KMS-11 (cell line): ENCODE data around the gene C4orf50.

Source experiments
- H2AFZ ChIP-seq: fragments of 200-600 bp; sonication (generic); 2 replicates; pipeline ENCODE4 v1.6.1; 2016; ENCODE audit warnings: antibody characterized with exemption, mixed run types, low read depth
- H3K27ac ChIP-seq: fragments of 200-600 bp; sonication (generic); 2 replicates; pipeline ENCODE4 v1.6.1; 2016; ENCODE audit warnings: mild to moderate bottlenecking, mixed run types
- H3K27me3 ChIP-seq: fragments of 200-600 bp; sonication (generic); 2 replicates; pipeline ENCODE4 v1.6.1; 2017; ENCODE audit warnings: mild to moderate bottlenecking, low read depth, mixed run types, moderate library complexity; ENCODE audit not compliant: insufficient read depth
- H3K36me3 ChIP-seq: fragments of 200-600 bp; sonication (generic); 2 replicates; pipeline ENCODE4 v1.6.1; 2017; ENCODE audit warnings: mild to moderate bottlenecking, mixed run types; ENCODE audit not compliant: insufficient read depth
- H3K4me1 ChIP-seq: fragments of 200-600 bp; sonication (generic); 2 replicates; pipeline ENCODE4 v1.6.1; 2016; ENCODE audit warnings: mild to moderate bottlenecking, low read depth, mixed run types; ENCODE audit not compliant: poor library complexity, severe bottlenecking
- H3K4me2 ChIP-seq: fragments of 200-600 bp; sonication (generic); 2 replicates; pipeline ENCODE4 v1.7.0; 2016; ENCODE audit warnings: mild to moderate bottlenecking, mixed run types
- H3K4me3 ChIP-seq: fragments of 200-600 bp; sonication (generic); IDR thresholded peaks from 2 replicates; pipeline ENCODE4 v1.6.1; 2017; ENCODE audit warnings: low read depth, low read length, mixed read lengths; ENCODE audit not compliant: insufficient read depth
- H3K79me2 ChIP-seq: fragments of 200-600 bp; sonication (generic); 2 replicates; pipeline ENCODE4 v1.6.1; 2016; ENCODE audit warnings: low read depth, mixed run types; ENCODE audit not compliant: insufficient read depth
- H3K9ac ChIP-seq: fragments of 200-600 bp; sonication (generic); 2 replicates; pipeline ENCODE4 v1.6.1; 2016; ENCODE audit warnings: mild to moderate bottlenecking, mixed run types
- H4K20me1 ChIP-seq: fragments of 200-600 bp; sonication (generic); 2 replicates; pipeline ENCODE4 v1.6.1; 2016; ENCODE audit warnings: mild to moderate bottlenecking, mixed run types; ENCODE audit not compliant: insufficient read depth
- TF ChIP-seq, protein P1 (sequence below): fragments of 200-600 bp; sonication (generic); conservative IDR thresholded peaks from 2 replicates; pipeline ENCODE4 v1.6.1; 2017; ENCODE audit warnings: low read depth, mild to moderate bottlenecking, antibody characterized with exemption, low read length, moderate library complexity, mixed read lengths

C4orf50 gene

GRCh38 chr4:6063684-6064083 is 45.5 kb upstream of the C4orf50 start:
- TF ChIP-seq, protein P1, sequence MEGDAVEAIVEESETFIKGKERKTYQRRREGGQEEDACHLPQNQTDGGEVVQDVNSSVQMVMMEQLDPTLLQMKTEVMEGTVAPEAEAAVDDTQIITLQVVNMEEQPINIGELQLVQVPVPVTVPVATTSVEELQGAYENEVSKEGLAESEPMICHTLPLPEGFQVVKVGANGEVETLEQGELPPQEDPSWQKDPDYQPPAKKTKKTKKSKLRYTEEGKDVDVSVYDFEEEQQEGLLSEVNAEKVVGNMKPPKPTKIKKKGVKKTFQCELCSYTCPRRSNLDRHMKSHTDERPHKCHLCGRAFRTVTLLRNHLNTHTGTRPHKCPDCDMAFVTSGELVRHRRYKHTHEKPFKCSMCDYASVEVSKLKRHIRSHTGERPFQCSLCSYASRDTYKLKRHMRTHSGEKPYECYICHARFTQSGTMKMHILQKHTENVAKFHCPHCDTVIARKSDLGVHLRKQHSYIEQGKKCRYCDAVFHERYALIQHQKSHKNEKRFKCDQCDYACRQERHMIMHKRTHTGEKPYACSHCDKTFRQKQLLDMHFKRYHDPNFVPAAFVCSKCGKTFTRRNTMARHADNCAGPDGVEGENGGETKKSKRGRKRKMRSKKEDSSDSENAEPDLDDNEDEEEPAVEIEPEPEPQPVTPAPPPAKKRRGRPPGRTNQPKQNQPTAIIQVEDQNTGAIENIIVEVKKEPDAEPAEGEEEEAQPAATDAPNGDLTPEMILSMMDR = no peak
- no peaks in the 10 kb centered on the region for H4K20me1 ChIP-seq
- no peak overlapping the region for H3K9ac ChIP-seq

GRCh38 chr4:6062133-6062532 is 43.9 kb upstream of the C4orf50 start:
- no peak overlapping the region for H3K4me2 ChIP-seq
- H3K36me3 ChIP-seq = no peaks in the 10 kb centered on the region
- no peak overlapping the region for H3K27ac ChIP-seq
- H4K20me1 ChIP-seq = no peaks in the 10 kb centered on the region
- no peaks in the 10 kb centered on the region for H3K79me2 ChIP-seq
- H3K4me3 ChIP-seq = no peak overlapping the region
- no peak overlapping the region for H2AFZ ChIP-seq
- H3K27me3 ChIP-seq = no peaks in the 10 kb centered on the region
- TF ChIP-seq, protein P1 = no peak
- H3K9ac ChIP-seq = no peak overlapping the region
- H3K4me1 ChIP-seq = no peaks in the 10 kb centered on the region

More at GRCh38 chr4:6063684-6064083, 45.5 kb upstream of the C4orf50 start:
- H3K79me2 ChIP-seq = no peaks in the 10 kb centered on the region
- H3K4me3 ChIP-seq = no peak overlapping the region
- H3K4me1 ChIP-seq = no peaks in the 10 kb centered on the region
- H2AFZ ChIP-seq = no peak overlapping the region
- no peaks in the 10 kb centered on the region for H3K36me3 ChIP-seq
- no peak overlapping the region for H3K4me2 ChIP-seq
- H3K27me3 ChIP-seq = no peaks in the 10 kb centered on the region
- H3K27ac ChIP-seq = no peak overlapping the region

GRCh38 chr4:6059375-6059805 is 41.2 kb upstream of the C4orf50 start:
- Histone ChIP-seq H3K36me3 (no peaks in the 10 kb centered on the region), H3K27me3 (no peaks in the 10 kb centered on the region), H4K20me1 (no peaks in the 10 kb centered on the region), H3K79me2 (no peaks in the 10 kb centered on the region), H3K4me3 (no peak overlapping the region), H3K4me1 (no peaks in the 10 kb centered on the region), H3K27ac (no peak overlapping the region), H3K9ac (no peak overlapping the region), H2AFZ (no peak overlapping the region), H3K4me2 (no peak overlapping the region)
- TF ChIP-seq, protein P1 = no peak

- H2AFZ ChIP-seq = no peak overlapping the region
- no peak overlapping the region for H3K4me3 ChIP-seq
Observed at GRCh38 chr4:6058531-6059374, 40.5 kb upstream of the C4orf50 start.

More at GRCh38 chr4:6058531-6059374, 40.5 kb upstream of the C4orf50 start:
- Histone ChIP-seq H3K4me2 (no peak overlapping the region), H4K20me1 (no peaks in the 10 kb centered on the region), H3K27me3 (no peaks in the 10 kb centered on the region), H3K27ac (no peak overlapping the region), H3K4me1 (no peaks in the 10 kb centered on the region), H3K9ac (no peak overlapping the region), H3K36me3 (no peaks in the 10 kb centered on the region), H3K79me2 (no peaks in the 10 kb centered on the region)
- TF ChIP-seq, protein P1 = no peak
